ENCODE results near the gene ADPGK.

The ADPGK gene

GRCh38 chr15:72790302-72790910 lies 6.8 kb upstream of the ADPGK start:
- DNase-seq (ENCODE audit: low read depth) = no peak

- no peak for DNase-seq (ENCODE audit: low read depth)
Measured at GRCh38 chr15:72787526-72787925, 4.0 kb upstream of the ADPGK start.

- DNase-seq (ENCODE audit: low read depth) = no peak
Measured at GRCh38 chr15:72786676-72787345, 3.3 kb upstream of the ADPGK start.

- DNase-seq (ENCODE audit: low read depth) = no peak
Measured at GRCh38 chr15:72786242-72786641, 2.7 kb upstream of the ADPGK start.

- no peak for DNase-seq (ENCODE audit: low read depth)
Measured at GRCh38 chr15:72785841-72786240, 2.3 kb upstream of the ADPGK start.

GRCh38 chr15:72785432-72785831 lies 1.9 kb upstream of the ADPGK start:
- DNase-seq (ENCODE audit: low read depth) = peak; percentile 52

- DNase-seq (ENCODE audit: low read depth) = no peak
Measured at GRCh38 chr15:72784456-72784876, 908 bp upstream of the ADPGK start.

- no peak for DNase-seq (ENCODE audit: low read depth)
Measured at GRCh38 chr15:72783004-72783639, 436 bp downstream of the ADPGK start.

GRCh38 chr15:72782274-72783003 lies 1.1 kb downstream of the ADPGK start:
- DNase-seq (ENCODE audit: low read depth) = no peak

GRCh38 chr15:72781631-72782030 lies 1.9 kb downstream of the ADPGK start:
- DNase-seq (ENCODE audit: low read depth) = no peak

- no peak for DNase-seq (ENCODE audit: low read depth)
Measured at GRCh38 chr15:72778796-72779195, 4.8 kb downstream of the ADPGK start.

- no peak for DNase-seq (ENCODE audit: low read depth)
Measured at GRCh38 chr15:72774696-72775383, 8.7 kb downstream of the ADPGK start.

- DNase-seq (ENCODE audit: low read depth) = no peak
Measured at GRCh38 chr15:72771329-72771725, 12.2 kb downstream of the ADPGK start.

GRCh38 chr15:72770673-72771328 lies 12.8 kb downstream of the ADPGK start:
- no peak for DNase-seq (ENCODE audit: low read depth)

GRCh38 chr15:72766780-72767179 lies 16.8 kb downstream of the ADPGK start:
- DNase-seq (ENCODE audit: low read depth) = no peak

GRCh38 chr15:72766025-72766424 lies 17.5 kb downstream of the ADPGK start:
- DNase-seq (ENCODE audit: low read depth) = no peak

- DNase-seq (ENCODE audit: low read depth) = no peak
Measured at GRCh38 chr15:72764656-72765055, 18.9 kb downstream of the ADPGK start.

GRCh38 chr15:72760590-72761260 lies 22.8 kb downstream of the ADPGK start:
- DNase-seq (ENCODE audit: low read depth) = no peak

GRCh38 chr15:72758182-72758581 lies 25.4 kb downstream of the ADPGK start:
- DNase-seq (ENCODE audit: low read depth) = no peak

GRCh38 chr15:72754096-72754495 lies 29.5 kb downstream of the ADPGK start:
- DNase-seq (ENCODE audit: low read depth) = no peak
